Measurements from ENCODE around the gene TGIF1.

The TGIF1 gene

GRCh38 chr18:3427944-3428343, 22.0 kb upstream of the TGIF1 start:
- no peaks in the 10 kb centered on the region for H3F3A ChIP-seq (ENCODE audit: insufficient read depth, low read length)
- no peak overlapping the region for H2AFZ ChIP-seq (ENCODE audit: low read length)
- no peaks in the 10 kb centered on the region for H3K9me3 ChIP-seq (ENCODE audit: low read length)
- H3K4me1 ChIP-seq (ENCODE audit: insufficient read depth, low read length, severe bottlenecking), result no peaks in the 10 kb centered on the region
- no peak overlapping the region for H3K9ac ChIP-seq (ENCODE audit: low read length)
- H3K36me3 ChIP-seq (ENCODE audit: insufficient read depth, low read length), result no peaks in the 10 kb centered on the region
- no peaks in the 10 kb centered on the region for H3K27me3 ChIP-seq (ENCODE audit: insufficient read depth, low read length)
- H3K27ac ChIP-seq (ENCODE audit: low read depth, low read length, poor library complexity, severe bottlenecking), result no peak overlapping the region
- H3K79me2 ChIP-seq (ENCODE audit: insufficient read depth, low read length), result no peaks in the 10 kb centered on the region
- no peak for TF ChIP-seq EZH2 (IDR thresholded peaks at IDR 0.05; ENCODE audit: borderline replicate concordance, low read length)
- TF ChIP-seq CTCF (IDR thresholded peaks at IDR 0.05; ENCODE audit: low read length), result no peak
- H3K9me2 ChIP-seq (ENCODE audit: low read depth, low read length), result no peaks in the 10 kb centered on the region
- H3K4me3 ChIP-seq (ENCODE audit: low read depth, low read length, poor library complexity, severe bottlenecking), result no peak overlapping the region
- no peak overlapping the region for H3K4me2 ChIP-seq (ENCODE audit: low read length)
- H4K20me1 ChIP-seq (ENCODE audit: insufficient read depth, low read length), result no peaks in the 10 kb centered on the region

GRCh38 chr18:3429121-3429520, 20.9 kb upstream of the TGIF1 start:
- no peak overlapping the region for H3K9ac ChIP-seq (ENCODE audit: low read length)
- no peaks in the 10 kb centered on the region for H3K79me2 ChIP-seq (ENCODE audit: insufficient read depth, low read length)
- no peaks in the 10 kb centered on the region for H3K9me3 ChIP-seq (ENCODE audit: low read length)
- no peak overlapping the region for H2AFZ ChIP-seq (ENCODE audit: low read length)
- no peaks in the 10 kb centered on the region for H3K27me3 ChIP-seq (ENCODE audit: insufficient read depth, low read length)
- H4K20me1 ChIP-seq (ENCODE audit: insufficient read depth, low read length), result no peaks in the 10 kb centered on the region
- no peaks in the 10 kb centered on the region for H3F3A ChIP-seq (ENCODE audit: insufficient read depth, low read length)
- no peaks in the 10 kb centered on the region for H3K36me3 ChIP-seq (ENCODE audit: insufficient read depth, low read length)
- TF ChIP-seq EZH2 (IDR thresholded peaks at IDR 0.05; ENCODE audit: borderline replicate concordance, low read length) (no peak), CTCF (IDR thresholded peaks at IDR 0.05; ENCODE audit: low read length) (no peak)
- H3K27ac ChIP-seq (ENCODE audit: low read depth, low read length, poor library complexity, severe bottlenecking), result no peak overlapping the region
- no peak overlapping the region for H3K4me2 ChIP-seq (ENCODE audit: low read length)
- H3K4me3 ChIP-seq (ENCODE audit: low read depth, low read length, poor library complexity, severe bottlenecking), result no peak overlapping the region
- no peaks in the 10 kb centered on the region for H3K4me1 ChIP-seq (ENCODE audit: insufficient read depth, low read length, severe bottlenecking)
- H3K9me2 ChIP-seq (ENCODE audit: low read depth, low read length), result no peaks in the 10 kb centered on the region

GRCh38 chr18:3434685-3435084, 15.3 kb upstream of the TGIF1 start:
- Histone ChIP-seq H2AFZ (ENCODE audit: low read length) (no peak overlapping the region), H3K27me3 (ENCODE audit: insufficient read depth, low read length) (no peaks in the 10 kb centered on the region), H3K9ac (ENCODE audit: low read length) (no peak overlapping the region), H3K79me2 (ENCODE audit: insufficient read depth, low read length) (no peaks in the 10 kb centered on the region), H3K4me3 (ENCODE audit: low read depth, low read length, poor library complexity, severe bottlenecking) (no peak overlapping the region), H4K20me1 (ENCODE audit: insufficient read depth, low read length) (no peaks in the 10 kb centered on the region), H3K9me3 (ENCODE audit: low read length) (no peaks in the 10 kb centered on the region), H3K4me1 (ENCODE audit: insufficient read depth, low read length, severe bottlenecking) (no peaks in the 10 kb centered on the region), H3F3A (ENCODE audit: insufficient read depth, low read length) (no peaks in the 10 kb centered on the region), H3K36me3 (ENCODE audit: insufficient read depth, low read length) (no peaks in the 10 kb centered on the region), H3K4me2 (ENCODE audit: low read length) (no peak overlapping the region), H3K27ac (ENCODE audit: low read depth, low read length, poor library complexity, severe bottlenecking) (no peak overlapping the region), H3K9me2 (ENCODE audit: low read depth, low read length) (no peaks in the 10 kb centered on the region)
- TF ChIP-seq EZH2 (IDR thresholded peaks at IDR 0.05; ENCODE audit: borderline replicate concordance, low read length), result no peak
- TF ChIP-seq CTCF (IDR thresholded peaks at IDR 0.05; ENCODE audit: low read length), result no peak

Measured in OCI-LY1 (cell line).